PC-3 (cell line): ENCODE data around the gene IGF1. TPM values are rescaled to one million over a fixed set of nuclear protein-coding genes. Genes with fewer than 3 reads are reported as not detected.

ENCODE experiments used
- ATAC-seq: fragments of 200-7000 bp; cut with Tn5 transposase; 2 replicates; pipeline ENCODE4 v1.9.1; 2020; ENCODE audit warnings: mild to moderate bottlenecking, moderate library complexity
- BruUV-seq: library from RNA; stranded (reverse); fragments of 400-500 nt; replicated peaks from 2 replicates; lab custom pipeline; 2021; lab: Mats Ljungman, UMichigan
- CTCF ChIA-PET: fragments of 300-600 bp; sonication (Branson Sonifier 250); formaldehyde crosslinking; loops from one replicate; lab custom pipeline; 2022; ENCODE audit warnings: antibody characterized with exemption; lab: Charles Lee
- POLR2A ChIA-PET: fragments of 300-600 bp; sonication (Branson Sonifier 250); formaldehyde crosslinking; loops from one replicate; lab custom pipeline; 2022; ENCODE audit warnings: antibody characterized with exemption; ENCODE audit not compliant: unreplicated experiment; lab: Charles Lee
- DNase-seq: peaks from one replicate; pipeline ENCODE4 v3.0.0-alpha.2; 2015
- H2AFZ ChIP-seq: fragments of 300-600 bp; sonication (generic); 2 replicates; pipeline ENCODE4 v1.6.0; 2016; ENCODE audit warnings: antibody characterized with exemption, low read length
- H3F3A ChIP-seq: fragments of 300-600 bp; sonication (generic); one replicate; pipeline ENCODE4 v1.6.0; 2017; ENCODE audit warnings: antibody characterized with exemption, low read length, control low read depth, mild to moderate bottlenecking; ENCODE audit not compliant: unreplicated experiment
- H3K27ac ChIP-seq: fragments of 300-600 bp; sonication (generic); 2 replicates; pipeline ENCODE4 v1.5.1; 2016; ENCODE audit warnings: mild to moderate bottlenecking, low read length
- H3K27me3 ChIP-seq: fragments of 300-600 bp; sonication (generic); 2 replicates; pipeline ENCODE4 v1.6.1; 2016; ENCODE audit warnings: low read length, mixed read lengths
- H3K36me3 ChIP-seq: fragments of 300-600 bp; sonication (generic); 2 replicates; pipeline ENCODE4 v1.6.1; 2016; ENCODE audit warnings: low read depth, mixed run types, low read length, mixed read lengths
- H3K4me1 ChIP-seq: fragments of 300-600 bp; sonication (generic); 2 replicates; pipeline ENCODE4 v1.5.1; 2016; ENCODE audit warnings: low read length; ENCODE audit not compliant: insufficient read depth
- H3K4me2 ChIP-seq: fragments of 300-600 bp; sonication (generic); 2 replicates; pipeline ENCODE4 v1.6.0; 2016; ENCODE audit warnings: low read length
- H3K4me3 ChIP-seq: fragments of 300-600 bp; sonication (generic); 2 replicates; pipeline ENCODE4 v1.5.1; 2016; ENCODE audit warnings: mild to moderate bottlenecking, low read length, mixed read lengths
- H3K79me2 ChIP-seq: fragments of 300-600 bp; sonication (generic); 2 replicates; pipeline ENCODE4 v1.6.1; 2017; ENCODE audit warnings: low read length, mixed read lengths
- H3K9ac ChIP-seq: fragments of 300-600 bp; sonication (generic); 2 replicates; pipeline ENCODE4 v1.6.0; 2016; ENCODE audit warnings: mild to moderate bottlenecking, low read length
- H3K9me2 ChIP-seq: fragments of 300-600 bp; sonication (generic); replicated peaks from 2 replicates; pipeline ENCODE4 v1.6.1; 2016; ENCODE audit warnings: mixed run types, low read length, mixed read lengths
- H3K9me3 ChIP-seq: fragments of 300-600 bp; sonication (generic); 2 replicates; pipeline ENCODE4 v1.6.1; 2016; ENCODE audit warnings: low read length, mixed read lengths
- H4K20me1 ChIP-seq: fragments of 300-600 bp; sonication (generic); 2 replicates; pipeline ENCODE4 v1.6.1; 2016; ENCODE audit warnings: low read length, mixed read lengths
- CTCF ChIP-seq: fragments of 300-600 bp; sonication (generic); conservative IDR thresholded peaks from 2 replicates; pipeline ENCODE4 v1.5.1; 2017; ENCODE audit warnings: antibody characterized with exemption, low read depth, mild to moderate bottlenecking, low read length
- EZH2 ChIP-seq: fragments of 300-600 bp; sonication (generic); IDR thresholded peaks from one replicate; pipeline ENCODE4 v1.6.1; 2017; ENCODE audit warnings: antibody characterized with exemption, mild to moderate bottlenecking, low read length; ENCODE audit not compliant: unreplicated experiment
- EZH2phosphoT487 ChIP-seq: fragments of 300-600 bp; sonication (generic); IDR thresholded peaks from 2 replicates; pipeline ENCODE4 v1.6.1; 2018; ENCODE audit warnings: mild to moderate bottlenecking, antibody characterized with exemption, low read length, borderline replicate concordance
- intact Hi-C: fragments of 100-400 bp; cut with micrococcal nuclease; formaldehyde crosslinking; loops from 2 replicates; pipeline ENCODE4 v1.9.0; 2023
- total RNA-seq: library from RNA; depleted of rRNA; stranded (reverse); fragments of >200 nt; gene quantifications from 2 replicates; pipeline ENCODE4 v1.2.3, GENCODE V29; 2014

Gene IGF1
- total RNA-seq, 1 experiment from 2014 or later = not detected

DNA sequence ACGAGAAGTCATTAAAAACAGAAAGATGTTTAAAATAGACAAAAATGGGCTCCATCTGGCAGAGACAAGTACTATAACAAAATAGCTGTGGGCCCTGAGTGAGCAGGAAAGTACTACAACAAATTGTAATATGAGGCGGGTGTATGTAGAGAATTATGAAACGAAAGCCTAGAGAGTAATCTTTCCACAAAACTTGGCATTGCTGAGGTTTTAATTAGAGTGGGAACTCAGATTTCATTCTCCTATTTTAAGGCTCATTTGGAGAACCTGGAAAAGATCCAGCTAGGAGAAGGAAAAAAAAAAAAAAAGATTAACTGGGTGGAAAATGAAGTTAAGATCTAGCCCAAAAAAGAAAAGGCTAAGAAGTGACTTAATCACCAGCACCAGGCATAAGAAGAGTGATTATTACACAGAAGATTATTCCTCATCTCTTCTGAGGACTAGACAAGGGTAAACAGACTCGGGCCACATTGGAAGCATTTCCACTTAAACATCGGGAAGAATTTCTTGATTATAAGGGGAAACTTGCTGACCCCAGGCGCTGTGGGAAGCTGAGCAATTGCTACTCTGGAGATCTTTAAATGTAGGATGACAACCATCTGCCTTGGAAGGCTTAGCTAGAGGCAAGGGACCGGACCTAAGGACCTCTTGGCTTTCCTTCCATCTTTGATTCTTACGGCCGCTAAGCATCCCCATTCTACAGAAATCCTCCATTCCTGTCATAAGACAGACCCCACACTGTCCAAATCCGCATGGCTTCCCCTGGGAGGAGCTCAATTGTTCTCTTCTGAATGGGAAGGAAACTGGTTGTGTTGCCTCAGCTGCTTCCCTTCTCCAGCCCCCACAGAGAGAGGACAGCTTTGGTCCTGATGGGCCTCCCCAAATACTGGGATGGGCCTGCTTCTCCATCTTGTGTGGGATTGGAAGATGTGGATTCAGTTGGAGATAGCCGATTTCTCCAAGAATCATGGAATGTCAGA is 40.6 kb downstream of the IGF1 start:
- Histone ChIP-seq H3K4me2 (no peak overlapping the region), H3K27ac (no peak overlapping the region), H3K9me3 (0 out of 2 replicates have a peak, but pooled peaks cover 3% of the 10 kb centered on the region), H3K4me3 (no peak overlapping the region), H3K9me2 (no peaks in the 10 kb centered on the region), H4K20me1 (no peaks in the 10 kb centered on the region), H3K27me3 (no peaks in the 10 kb centered on the region), H3K79me2 (no peaks in the 10 kb centered on the region), H3K9ac (no peak overlapping the region), H3K36me3 (no peaks in the 10 kb centered on the region), H2AFZ (no peak overlapping the region), H3F3A (no peaks in the 10 kb centered on the region), H3K4me1 (no peaks in the 10 kb centered on the region)
- intact Hi-C loops = no loop called here
- ATAC-seq = no peak
- DNase-seq = no peak
- POLR2A ChIA-PET = no interaction called here
- BruUV-seq = no TSS peak
- CTCF ChIA-PET = no interaction called here
- TF ChIP-seq CTCF (no peak), EZH2 (no peak), EZH2phosphoT487 (no peak)

DNA sequence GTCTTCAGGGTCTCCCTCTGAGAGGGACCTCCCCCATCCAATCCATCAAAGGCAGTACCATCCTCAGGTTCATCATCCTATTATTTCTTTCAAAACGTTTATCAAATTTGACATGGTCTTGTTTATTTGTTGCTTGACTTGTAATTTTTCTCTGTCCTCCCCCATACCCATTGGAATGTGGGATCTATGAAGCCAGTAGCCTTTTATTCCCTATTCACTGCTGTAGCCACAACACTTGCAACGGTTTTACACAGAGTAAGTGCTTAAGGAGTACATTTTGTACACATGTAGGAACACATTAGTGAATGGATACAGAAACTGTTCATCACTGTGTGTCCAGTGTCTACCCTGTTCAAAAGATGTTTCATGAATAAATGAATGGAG is 41.5 kb downstream of the IGF1 start:
- H3K27ac ChIP-seq = no peak overlapping the region
- ATAC-seq (no peak), DNase-seq (no peak)
- 0 out of 2 replicates have a peak, but pooled peaks cover 3% of the 10 kb centered on the region for H3K9me3 ChIP-seq
- BruUV-seq = no TSS peak
- no peaks in the 10 kb centered on the region for H3K9me2 ChIP-seq
- intact Hi-C loops = no loop called here
- H3K27me3 ChIP-seq = no peaks in the 10 kb centered on the region
- H3K4me3 ChIP-seq = no peak overlapping the region
- no peak overlapping the region for H2AFZ ChIP-seq
- ChIA-PET POLR2A (no interaction called here), CTCF (no interaction called here)
- H3K9ac ChIP-seq = no peak overlapping the region
- H3K4me2 ChIP-seq = no peak overlapping the region
- no peaks in the 10 kb centered on the region for H3F3A ChIP-seq
- H3K4me1 ChIP-seq = no peaks in the 10 kb centered on the region
- H4K20me1 ChIP-seq = no peaks in the 10 kb centered on the region
- TF ChIP-seq EZH2phosphoT487 (no peak), CTCF (no peak), EZH2 (no peak)
- H3K79me2 ChIP-seq = no peaks in the 10 kb centered on the region
- H3K36me3 ChIP-seq = no peaks in the 10 kb centered on the region
